ENCODE results near the gene FIS1.
"Not testable (repeated sequence)": the region's sequence is repeated elsewhere in the genome, so short reads cannot be mapped to it uniquely, and the experiment has no call there.

DNA sequence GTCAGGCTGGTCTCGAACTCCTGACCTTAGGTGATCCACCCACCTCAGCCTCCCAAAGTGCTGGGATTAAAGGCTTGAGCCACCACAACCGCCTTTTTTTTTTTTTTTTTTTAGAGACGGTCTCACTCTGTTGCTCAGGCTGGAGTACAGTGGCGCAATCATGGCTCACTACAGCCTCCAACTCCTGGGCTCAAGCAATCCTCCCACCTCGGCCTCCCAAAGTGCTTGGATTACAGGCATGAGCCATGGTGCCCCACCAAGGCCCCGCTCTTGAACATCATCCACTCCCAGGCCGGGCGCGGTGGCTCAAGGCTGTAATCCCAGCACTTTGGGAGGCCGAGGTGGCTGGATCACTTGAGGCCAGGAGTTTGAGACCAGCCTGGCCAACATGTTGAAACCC, 45.4 kb downstream of the FIS1 start:
- not testable (repeated sequence) for TF ChIP-seq CTCF (conservative IDR thresholded peaks at IDR 0.05; ENCODE audit: low read depth in 2 of 2); EZH2phosphoT487 (IDR thresholded peaks at IDR 0.05; ENCODE audit: unreplicated experiment); POLR2AphosphoS5 (IDR thresholded peaks at IDR 0.05; ENCODE audit: low read depth); EZH2 (IDR thresholded peaks at IDR 0.05; ENCODE audit: low read depth, unreplicated experiment)
- TF ChIP-seq, protein P1, sequence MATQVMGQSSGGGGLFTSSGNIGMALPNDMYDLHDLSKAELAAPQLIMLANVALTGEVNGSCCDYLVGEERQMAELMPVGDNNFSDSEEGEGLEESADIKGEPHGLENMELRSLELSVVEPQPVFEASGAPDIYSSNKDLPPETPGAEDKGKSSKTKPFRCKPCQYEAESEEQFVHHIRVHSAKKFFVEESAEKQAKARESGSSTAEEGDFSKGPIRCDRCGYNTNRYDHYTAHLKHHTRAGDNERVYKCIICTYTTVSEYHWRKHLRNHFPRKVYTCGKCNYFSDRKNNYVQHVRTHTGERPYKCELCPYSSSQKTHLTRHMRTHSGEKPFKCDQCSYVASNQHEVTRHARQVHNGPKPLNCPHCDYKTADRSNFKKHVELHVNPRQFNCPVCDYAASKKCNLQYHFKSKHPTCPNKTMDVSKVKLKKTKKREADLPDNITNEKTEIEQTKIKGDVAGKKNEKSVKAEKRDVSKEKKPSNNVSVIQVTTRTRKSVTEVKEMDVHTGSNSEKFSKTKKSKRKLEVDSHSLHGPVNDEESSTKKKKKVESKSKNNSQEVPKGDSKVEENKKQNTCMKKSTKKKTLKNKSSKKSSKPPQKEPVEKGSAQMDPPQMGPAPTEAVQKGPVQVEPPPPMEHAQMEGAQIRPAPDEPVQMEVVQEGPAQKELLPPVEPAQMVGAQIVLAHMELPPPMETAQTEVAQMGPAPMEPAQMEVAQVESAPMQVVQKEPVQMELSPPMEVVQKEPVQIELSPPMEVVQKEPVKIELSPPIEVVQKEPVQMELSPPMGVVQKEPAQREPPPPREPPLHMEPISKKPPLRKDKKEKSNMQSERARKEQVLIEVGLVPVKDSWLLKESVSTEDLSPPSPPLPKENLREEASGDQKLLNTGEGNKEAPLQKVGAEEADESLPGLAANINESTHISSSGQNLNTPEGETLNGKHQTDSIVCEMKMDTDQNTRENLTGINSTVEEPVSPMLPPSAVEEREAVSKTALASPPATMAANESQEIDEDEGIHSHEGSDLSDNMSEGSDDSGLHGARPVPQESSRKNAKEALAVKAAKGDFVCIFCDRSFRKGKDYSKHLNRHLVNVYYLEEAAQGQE (IDR thresholded peaks at IDR 0.05; ENCODE audit: unreplicated experiment), result not testable (repeated sequence)
